GM10266 (cell line): ENCODE results near the gene ATF6.

Source experiments
- DNase-seq: peaks from one replicate; pipeline ENCODE4 v3.0.0; 2012; ENCODE audit errors: extremely low spot score
- CTCF ChIP-seq: IDR thresholded peaks from 2 replicates; pipeline ENCODE4 v1.5.1; 2012; ENCODE audit warnings: mild to moderate bottlenecking, low read depth; ENCODE audit not compliant: control insufficient read depth, insufficient read depth; ENCODE audit errors: missing control alignments

ATF6 gene

DNA sequence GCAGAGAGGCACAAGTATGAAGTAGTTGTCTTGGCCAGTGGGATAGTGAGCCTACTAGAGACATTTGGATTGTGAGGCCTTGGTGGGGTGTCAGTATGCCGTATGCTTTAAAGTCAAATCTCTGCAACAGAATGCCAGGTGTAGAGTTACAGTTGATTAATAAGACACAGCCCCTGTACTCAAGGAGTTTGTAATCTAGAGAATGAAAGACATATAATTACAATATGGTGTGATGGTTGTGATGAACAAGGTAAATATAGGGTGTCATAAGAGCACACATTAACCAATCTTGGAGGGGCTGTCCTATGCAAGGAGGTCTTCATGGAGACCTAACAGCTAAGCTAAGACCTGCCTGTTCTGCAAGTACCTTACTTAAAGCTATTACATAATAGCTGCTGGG is 113.1 kb downstream of the ATF6 start:
- TF ChIP-seq CTCF: no peak
- no peak for DNase-seq

DNA sequence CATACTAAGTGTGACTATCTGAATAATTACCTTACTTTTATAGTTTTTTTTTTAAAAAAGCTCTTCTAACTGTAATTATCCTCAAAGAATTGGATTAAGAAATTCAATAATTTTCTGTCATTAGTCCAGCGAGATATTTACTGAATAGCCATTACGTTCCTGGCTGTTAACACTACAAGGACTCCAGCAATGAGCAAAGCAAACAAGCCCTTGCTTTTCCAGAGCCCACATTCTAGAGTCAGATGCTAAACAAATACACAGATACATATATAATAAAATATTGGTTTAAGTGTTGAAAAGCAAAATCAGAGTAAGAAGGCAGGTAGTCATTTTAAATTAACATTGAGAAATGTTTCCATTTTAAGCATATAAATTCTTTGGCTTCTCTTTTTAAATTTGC is 118.4 kb downstream of the ATF6 start:
- no peak for DNase-seq
- TF ChIP-seq CTCF: no peak

DNA sequence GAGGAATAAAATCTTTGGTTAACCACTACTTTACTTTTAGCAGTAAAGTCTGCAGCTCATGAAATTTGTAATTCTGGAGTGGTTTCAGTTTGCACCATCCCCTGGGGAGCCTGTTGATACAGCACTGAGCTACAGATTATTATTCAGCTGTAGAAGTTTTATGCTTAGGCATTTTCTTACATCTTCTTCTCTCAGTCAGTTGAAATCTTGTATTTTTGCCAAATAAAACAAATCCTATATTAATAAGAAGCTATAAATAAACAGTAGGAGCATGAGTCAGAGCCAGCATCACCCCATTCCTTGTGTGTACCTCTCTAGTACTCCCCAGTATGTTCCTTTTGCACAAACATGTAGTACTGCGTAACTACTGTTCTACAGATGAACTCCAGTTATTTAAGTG is 118.9 kb downstream of the ATF6 start:
- no peak for TF ChIP-seq CTCF
- DNase-seq: no peak

GRCh38 chr1:161885759-161886158 is 119.6 kb downstream of the ATF6 start:
- TF ChIP-seq CTCF: no peak
- no peak for DNase-seq

DNA sequence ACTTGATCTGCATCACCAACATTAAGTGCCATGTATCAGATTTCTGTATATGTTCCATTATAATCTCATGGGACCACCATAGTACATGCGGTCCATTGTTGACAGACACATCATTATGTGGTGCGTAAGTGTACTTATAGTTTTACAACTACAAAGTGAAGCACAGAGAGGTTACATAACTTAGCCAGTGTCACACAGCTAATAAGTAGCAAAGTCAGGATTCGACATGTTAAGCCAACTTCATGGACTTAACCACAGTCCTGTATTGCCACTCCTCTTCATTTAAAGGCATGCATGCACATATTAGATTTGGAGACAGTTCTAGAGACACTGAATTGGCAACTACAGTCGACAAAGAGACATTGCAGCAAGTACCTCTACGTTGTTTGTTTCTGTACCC is 120.5 kb downstream of the ATF6 start:
- DNase-seq: no peak
- no peak for TF ChIP-seq CTCF

GRCh38 chr1:161887730-161888287 is 121.7 kb downstream of the ATF6 start:
- TF ChIP-seq CTCF: no peak
- no peak for DNase-seq

DNA sequence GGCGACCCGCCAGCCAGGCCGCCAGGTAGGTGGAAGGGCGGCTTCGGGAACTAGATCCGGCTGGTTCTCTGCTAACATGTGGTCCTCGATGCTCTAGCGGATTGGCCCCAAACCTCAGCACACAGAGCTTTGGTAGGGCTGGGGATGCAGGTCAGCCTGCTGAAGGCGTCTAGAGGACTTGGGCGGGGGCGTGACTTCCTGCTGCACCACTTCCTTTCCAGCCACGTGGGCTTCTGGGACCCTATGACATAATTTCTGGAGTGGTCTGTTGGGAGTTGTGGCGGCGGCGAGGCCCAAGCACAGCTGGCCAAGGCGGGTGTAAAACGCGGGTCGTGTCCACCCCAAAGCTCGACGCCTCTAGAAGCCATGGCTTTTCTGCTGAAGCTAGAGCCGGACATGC is 124.5 kb downstream of the ATF6 start:
- TF ChIP-seq CTCF: no peak
- DNase-seq: no peak
